Measurements from ENCODE around the gene TRIM13. TPM values are rescaled to one million over a fixed set of nuclear protein-coding genes. Genes with fewer than 3 reads are reported as not detected.

Gene TRIM13
- polyA plus RNA-seq, 10 donors: 21.2 to 31.5 (median 28.0) TPM

- peak in 1 of 3 donors; percentile 12 for DNase-seq
These were observed 1.2 kb upstream of the TRIM13 start for GRCh38 chr13:49995625-49996101.

- peak; percentile 92 to 96 (median 93) for DNase-seq
These were observed 504 bp upstream of the TRIM13 start for GRCh38 chr13:49996161-49996915.

GRCh38 chr13:49997955-49998354 lies 1.1 kb downstream of the TRIM13 start:
- DNase-seq: peak in 1 of 3 donors; percentile 23

GRCh38 chr13:49998714-49999624 lies 2.1 kb downstream of the TRIM13 start:
- DNase-seq: no peak

GRCh38 chr13:50001287-50001686 lies 4.4 kb downstream of the TRIM13 start:
- DNase-seq: no peak

GRCh38 chr13:50006426-50007135 lies 9.7 kb downstream of the TRIM13 start:
- no peak for DNase-seq

GRCh38 chr13:50011461-50011860 lies 14.6 kb downstream of the TRIM13 start:
- DNase-seq: no peak

- DNase-seq: no peak
These were observed 15.7 kb downstream of the TRIM13 start for GRCh38 chr13:50012396-50013169.

GRCh38 chr13:50014386-50014785 lies 17.5 kb downstream of the TRIM13 start:
- no peak for DNase-seq

GRCh38 chr13:50015258-50015657 lies 18.4 kb downstream of the TRIM13 start, which contains the start of gene KCNRG:
Gene KCNRG, plus strand, starts transcription at chr13:50015444. Its CDS starts 50 bp downstream, at chr13:50015494.
- peak in 1 of 3 donors; percentile 21 for DNase-seq

- DNase-seq: no peak
These were observed 18.9 kb downstream of the TRIM13 start for GRCh38 chr13:50015750-50016149.

GRCh38 chr13:50016444-50016843 lies 19.6 kb downstream of the TRIM13 start:
- no peak for DNase-seq

GRCh38 chr13:50017819-50018218 lies 21.0 kb downstream of the TRIM13 start:
- no peak for DNase-seq

- DNase-seq: no peak
These were observed 28.6 kb downstream of the TRIM13 start for GRCh38 chr13:50025436-50025835.

- DNase-seq: no peak
These were observed 30.1 kb downstream of the TRIM13 start for GRCh38 chr13:50026788-50027473.

- no peak for DNase-seq
These were observed 33.5 kb downstream of the TRIM13 start for GRCh38 chr13:50030315-50030714.

- DNase-seq: peak in 1 of 3 donors; percentile 30
These were observed 36.9 kb downstream of the TRIM13 start for GRCh38 chr13:50033725-50034124.

- no peak for DNase-seq
These were observed 40.9 kb downstream of the TRIM13 start for GRCh38 chr13:50037788-50038187.

- DNase-seq: no peak
These were observed 41.4 kb downstream of the TRIM13 start for GRCh38 chr13:50038266-50038665.

GRCh38 chr13:50052478-50052877 lies 55.6 kb downstream of the TRIM13 start:
- DNase-seq: no peak
